GM23248 (cell line): ENCODE measurements around the gene DSEL. TPM values are rescaled to one million over a fixed set of nuclear protein-coding genes. Genes with fewer than 3 reads are reported as not detected.

ENCODE experiments used
- DNase-seq: peaks from one replicate; pipeline ENCODE4 v3.0.0-alpha.2; 2015
- H2AFZ ChIP-seq: fragments of 200-600 bp; sonication (generic); 2 replicates; pipeline ENCODE4 v1.6.1; 2016; ENCODE audit warnings: antibody characterized with exemption
- H3F3A ChIP-seq: fragments of 200-600 bp; sonication (generic); 2 replicates; pipeline ENCODE4 v1.6.1; 2016; ENCODE audit warnings: mild to moderate bottlenecking, antibody characterized with exemption, mixed run types; ENCODE audit not compliant: insufficient read depth
- H3K27ac ChIP-seq: fragments of 200-600 bp; sonication (generic); 2 replicates; pipeline ENCODE4 v1.5.1; 2016; ENCODE audit warnings: mild to moderate bottlenecking
- H3K27me3 ChIP-seq: fragments of 200-600 bp; sonication (generic); replicated peaks from 2 replicates; pipeline ENCODE4 v1.6.1; 2016; ENCODE audit warnings: mild to moderate bottlenecking; ENCODE audit not compliant: insufficient read depth
- H3K36me3 ChIP-seq: fragments of 200-600 bp; sonication (generic); 2 replicates; pipeline ENCODE4 v1.6.1; 2016; ENCODE audit warnings: low read depth, mild to moderate bottlenecking
- H3K4me1 ChIP-seq: fragments of 200-600 bp; sonication (generic); 2 replicates; pipeline ENCODE4 v1.6.1; 2016; ENCODE audit warnings: mild to moderate bottlenecking; ENCODE audit not compliant: insufficient read depth
- H3K4me2 ChIP-seq: fragments of 200-600 bp; sonication (generic); one replicate; pipeline ENCODE4 v1.6.1; 2016; ENCODE audit warnings: mild to moderate bottlenecking; ENCODE audit not compliant: unreplicated experiment
- H3K4me3 ChIP-seq: fragments of 200-600 bp; sonication (generic); 2 replicates; pipeline ENCODE4 v1.5.1; 2016; ENCODE audit warnings: mild to moderate bottlenecking
- H3K79me2 ChIP-seq: fragments of 200-600 bp; sonication (generic); 2 replicates; pipeline ENCODE4 v1.6.1; 2016; ENCODE audit warnings: mild to moderate bottlenecking; ENCODE audit not compliant: insufficient read depth
- H3K9ac ChIP-seq: fragments of 200-600 bp; sonication (generic); 2 replicates; pipeline ENCODE4 v1.6.1; 2016; ENCODE audit warnings: mild to moderate bottlenecking
- H3K9me2 ChIP-seq: fragments of 200-600 bp; sonication (generic); 2 replicates; pipeline ENCODE4 v1.6.1; 2016; ENCODE audit warnings: mixed run types, mild to moderate bottlenecking, moderate library complexity; ENCODE audit not compliant: insufficient read depth
- H3K9me3 ChIP-seq: fragments of 200-600 bp; sonication (generic); one replicate; pipeline ENCODE4 v1.6.1; 2017; ENCODE audit warnings: low read depth
- H4K20me1 ChIP-seq: fragments of 200-600 bp; sonication (generic); 2 replicates; pipeline ENCODE4 v1.6.0; 2016; ENCODE audit not compliant: insufficient read depth
- EZH2 ChIP-seq: fragments of 200-600 bp; sonication (generic); IDR thresholded peaks from 2 replicates; pipeline ENCODE4 v1.6.1; 2018; ENCODE audit warnings: antibody characterized with exemption, mild to moderate bottlenecking; ENCODE audit not compliant: insufficient read depth, poor library complexity, severe bottlenecking
- EZH2phosphoT487 ChIP-seq: fragments of 200-600 bp; sonication (generic); IDR thresholded peaks from 2 replicates; pipeline ENCODE4 v1.6.1; 2018; ENCODE audit warnings: antibody characterized with exemption, moderate library complexity, mild to moderate bottlenecking, low read depth; ENCODE audit not compliant: insufficient read depth
- WGBS, 2 experiments: methylation state at CpG; one replicate each; pipeline ENCODE4 v1.1.6; 2015 to 2017; ENCODE audit warnings: low lambda C conversion rate in 2 of 2, low coverage in 1 of 2; ENCODE audit errors: missing lambda C conversion rate in 2 of 2; 5-methylcytosine and 5-hydroxymethylcytosine counted together
- in situ Hi-C: fragments of 300-500 bp; cut with MboI; formaldehyde crosslinking; loops from 2 replicates; pipeline ENCODE4 v1.15.0; 2020
- polyA plus RNA-seq: library from polyadenylated mRNA; unstranded; fragments of >200 nt; fragmentation: Nextera tagmentation; extraction: Ambion mirVana; gene quantifications from 2 replicates; pipeline ENCODE4 v1.2.1, GENCODE V29; 2016
- total RNA-seq: library from RNA; depleted of rRNA; stranded (reverse); fragments of >200 nt; shearing (Covaris generic); gene quantifications from 2 replicates; pipeline ENCODE4 v1.2.3, GENCODE V29; 2014

The DSEL gene
- total and polyA plus RNA-seq, 2 experiments from 2014 or later: 36.8 to 132 TPM

- peaks cover 57% of the 10 kb centered on the region for H3K79me2 ChIP-seq
These were observed 480 bp downstream of the DSEL start for GRCh38 chr18:67515942-67516538.

GRCh38 chr18:67514901-67515540 is 1.5 kb downstream of the DSEL start:
- DNase-seq: peak; percentile 44
- Histone ChIP-seq H3K9me2 (no peaks in the 10 kb centered on the region), H3K36me3 (peaks cover 51% of the 10 kb centered on the region), H3K79me2 (peaks cover 67% of the 10 kb centered on the region), H3K27me3 (no peaks in the 10 kb centered on the region), H3F3A (peaks cover 55% of the 10 kb centered on the region; the same call in 1 of the 2 replicates), H2AFZ (no peak overlapping the region), H3K9me3 (no peaks in the 10 kb centered on the region), H4K20me1 (peaks cover 10% of the 10 kb centered on the region; the same call in 1 of the 2 replicates), H3K9ac (peak overlapping the region; percentile 95), H3K27ac (peak overlapping the region; percentile 85), H3K4me1 (peaks cover 59% of the 10 kb centered on the region), H3K4me2 (peak overlapping the region; percentile 96), H3K4me3 (peak overlapping the region; percentile 83)
- 3 to 7% methylated on average over 6 of the region's 6 CpGs for WGBS, 2 experiments
- TF ChIP-seq EZH2phosphoT487 (no peak), EZH2 (no peak)
- in situ Hi-C loops: loop anchor here (10.0 kb wide), 2 partner anchors 290 to 1120 kb away; no protein-coding TSS in a partner anchor

More at GRCh38 chr18:67515942-67516538, 480 bp downstream of the DSEL start:
- Histone ChIP-seq H3F3A (peaks cover 55% of the 10 kb centered on the region; the same call in 1 of the 2 replicates), H3K36me3 (peaks cover 41% of the 10 kb centered on the region), H3K27ac (peak overlapping the region; percentile 85), H3K27me3 (no peaks in the 10 kb centered on the region), H4K20me1 (peaks cover 8% of the 10 kb centered on the region; the same call in 1 of the 2 replicates), H3K4me1 (peaks cover 59% of the 10 kb centered on the region), H3K9me3 (no peaks in the 10 kb centered on the region), H3K9me2 (no peaks in the 10 kb centered on the region), H3K9ac (peak overlapping the region; percentile 95), H3K4me3 (peak overlapping the region; percentile 83), H3K4me2 (peak overlapping the region; percentile 96), H2AFZ (peak overlapping the region; percentile 75)
- in situ Hi-C loops: loop anchor here (10.0 kb wide), 2 partner anchors 291 to 1119 kb away; no protein-coding TSS in a partner anchor
- TF ChIP-seq EZH2 (no peak), EZH2phosphoT487 (no peak)
- WGBS, 2 experiments: 1% methylated on average over 38 to 49 of the region's 53 CpGs
- peak; percentile 93 for DNase-seq

- Histone ChIP-seq H3K36me3 (peaks cover 54% of the 10 kb centered on the region), H4K20me1 (peaks cover 10% of the 10 kb centered on the region; the same call in 1 of the 2 replicates), H3K4me3 (peak overlapping the region; percentile 83), H3F3A (peaks cover 55% of the 10 kb centered on the region), H3K9me3 (no peaks in the 10 kb centered on the region), H3K27me3 (no peaks in the 10 kb centered on the region), H3K4me2 (peak overlapping the region; percentile 96), H3K27ac (peak overlapping the region; percentile 85; the same call in 1 of the 2 replicates), H3K9me2 (no peaks in the 10 kb centered on the region), H2AFZ (no peak overlapping the region), H3K4me1 (peaks cover 57% of the 10 kb centered on the region), H3K9ac (peak overlapping the region; percentile 95), H3K79me2 (peaks cover 73% of the 10 kb centered on the region)
- TF ChIP-seq EZH2 (no peak), EZH2phosphoT487 (no peak)
- in situ Hi-C loops: loop anchor here (10.0 kb wide), 2 partner anchors 290 to 1120 kb away; no protein-coding TSS in a partner anchor
- no peak for DNase-seq
- WGBS, 2 experiments: 62 to 63% methylated on average over 3 of the region's 3 CpGs
These were observed 2.1 kb downstream of the DSEL start for GRCh38 chr18:67514465-67514864.

- peaks cover 53% of the 10 kb centered on the region for H3K4me1 ChIP-seq
- no peak for DNase-seq
These were observed 3.2 kb downstream of the DSEL start for GRCh38 chr18:67513280-67513679.

More at GRCh38 chr18:67513280-67513679, 3.2 kb downstream of the DSEL start:
- Histone ChIP-seq H3K36me3 (peaks cover 59% of the 10 kb centered on the region), H3K27ac (no peak overlapping the region), H3F3A (peaks cover 62% of the 10 kb centered on the region), H4K20me1 (peaks cover 10% of the 10 kb centered on the region; the same call in 1 of the 2 replicates), H3K4me3 (peak overlapping the region; percentile 83), H3K9me2 (no peaks in the 10 kb centered on the region), H2AFZ (no peak overlapping the region), H3K27me3 (no peaks in the 10 kb centered on the region), H3K9ac (no peak overlapping the region), H3K9me3 (no peaks in the 10 kb centered on the region), H3K79me2 (peaks cover 85% of the 10 kb centered on the region), H3K4me2 (peak overlapping the region; percentile 96)
- in situ Hi-C loops: loop anchor here (10.0 kb wide), 2 partner anchors 288 to 1122 kb away; no protein-coding TSS in a partner anchor
- TF ChIP-seq EZH2 (no peak), EZH2phosphoT487 (no peak)
- 95 to 98% methylated on average over 3 of the region's 3 CpGs for WGBS, 2 experiments
